Psoas muscle (tissue), 8 donors: ENCODE measurements around the gene CATSPER3. TPM values are rescaled to one million over a fixed set of nuclear protein-coding genes. Genes with fewer than 3 reads are reported as not detected.
A peak's percentile ranks its signal among the peaks of the same experiment; 100 is the strongest.

Experiments
- ATAC-seq, 4 donors: fragments of 200-7000 bp; cut with Tn5 transposase; one replicate each; pipeline ENCODE4 v1.9.1; 2020; ENCODE audit warnings: moderate library complexity in 3 of 4, mild to moderate bottlenecking in 2 of 4
- DNase-seq, 2 donors: peaks; one replicate each; pipeline ENCODE4 v3.0.0-alpha.2; 2020
- H3K27ac ChIP-seq: fragments of 200-600 bp; one replicate; pipeline ENCODE4 v1.8.0; 2022
- H3K27me3 ChIP-seq, 3 donors: fragments of 200-600 bp in 1 of 3; one replicate each; pipeline versions ENCODE4 v1.6.1 to v1.8.0; 2013 to 2022; ENCODE audit warnings: low read length in 2 of 3, mild to moderate bottlenecking in 2 of 3, moderate library complexity in 1 of 3; ENCODE audit not compliant: insufficient read depth in 3 of 3
- H3K36me3 ChIP-seq, 2 donors: fragments of 200-600 bp in 1 of 2; one replicate each; pipeline versions ENCODE4 v1.6.1 to v1.8.0; 2013 to 2022; ENCODE audit warnings: low read depth in 1 of 2, mild to moderate bottlenecking in 1 of 2, moderate library complexity in 1 of 2; ENCODE audit not compliant: insufficient read depth in 1 of 2
- H3K4me1 ChIP-seq: fragments of 200-600 bp; one replicate; pipeline ENCODE4 v1.8.0; 2022
- H3K4me3 ChIP-seq: fragments of 200-600 bp; one replicate; pipeline ENCODE4 v1.8.0; 2022; ENCODE audit warnings: mild to moderate bottlenecking
- H3K9me3 ChIP-seq: fragments of 200-600 bp; one replicate; pipeline ENCODE4 v1.8.0; 2022
- CTCF ChIP-seq: fragments of 200-600 bp; IDR thresholded peaks from one replicate; pipeline ENCODE4 v1.8.0; 2022; ENCODE audit warnings: antibody characterized with exemption
- WGBS, 3 donors: extraction: QIAGEN DNeasy Blood & Tissue Kit; methylation state at CpG; one replicate each; pipeline versions ENCODE4 v1.1.6 to v1.1.7; 2013; 5-methylcytosine and 5-hydroxymethylcytosine counted together
- intact Hi-C, 2 donors: fragments of 100-400 bp; cut with DNase I; formaldehyde crosslinking; loops; one replicate each; pipeline versions ENCODE4 v1.11.0 to v1.14.2; 2022
- polyA plus RNA-seq, 3 donors: library from polyadenylated mRNA; stranded (reverse); fragments of 200-250 nt; gene quantifications; one replicate each; pipeline ENCODE4 v1.2.3, GENCODE V29; 2013
- total RNA-seq, 4 donors: library from RNA; stranded (reverse); fragmentation: NEBNext Ultra II Directional in 2 of 4; extraction: Animal tissue kit (Norgen Biotek cat#: 25700) in 2 of 4; gene quantifications; one replicate each; pipeline versions ENCODE4 v1.2.1 to v1.2.4, GENCODE V29; 2021 to 2023
- donor health status: healthy with polysubstance abuse.
- donor health status: DM: no; HTN: no; CAD: no; lungs with moderate emphysema.
- donor health status: Bipolar disorder and iron deficiency.
- donor health status: healthy.
- donor health status: DM: yes; HTN: yes; CAD: no.
- donor health status: DM: no; HTN: no; CAD: no.
- donor health status: DM: no; HTN: no; CAD: no.
- donor health status: DM: yes; HTN: yes; CAD: no.

Gene CATSPER3
- total and polyA plus RNA-seq, 7 donors = 0.73 to 1.8 (median 1.4) TPM

DNA sequence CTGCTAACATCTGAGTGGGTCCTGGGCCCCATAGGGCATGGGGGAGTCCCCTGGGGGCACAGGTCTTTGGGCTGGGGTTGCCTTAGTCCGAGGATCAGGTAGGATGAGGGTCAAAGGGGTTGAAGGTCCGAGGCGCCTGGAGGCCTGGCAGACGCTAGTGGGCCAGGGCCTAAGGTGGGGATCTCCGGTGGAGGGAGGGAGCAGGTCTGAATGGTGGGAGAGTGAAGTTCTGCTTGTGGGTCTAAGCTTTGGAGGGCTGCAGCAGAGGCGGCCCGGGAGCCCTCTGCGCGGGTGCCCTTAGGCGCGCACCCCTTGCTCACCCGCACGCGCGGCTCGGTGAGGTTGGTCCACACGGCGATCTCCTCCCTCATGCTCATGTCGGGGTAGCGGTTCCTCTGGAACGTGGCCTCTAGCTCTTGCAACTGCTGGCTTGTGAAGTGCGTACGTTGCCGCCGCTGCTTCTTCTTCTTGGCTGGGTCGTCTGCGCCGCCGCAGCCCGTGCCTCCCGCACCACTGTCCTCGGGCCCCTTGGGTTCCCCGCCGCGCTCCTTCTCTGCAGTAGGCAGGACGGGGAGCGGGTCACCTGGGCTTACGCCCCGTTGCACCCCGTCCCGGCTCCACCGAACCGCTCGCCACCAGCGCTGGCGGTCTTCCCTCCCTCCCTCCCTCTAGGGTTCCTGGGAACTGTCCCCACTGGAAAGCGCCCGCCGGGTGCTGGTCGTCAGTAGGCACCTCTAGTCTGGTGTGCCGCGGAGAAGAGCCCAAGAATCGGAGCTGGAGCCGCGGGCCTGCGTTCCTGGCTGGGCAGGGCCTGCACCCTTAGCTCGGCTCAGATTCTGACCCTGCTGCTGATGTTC lies 63.5 kb downstream of the CATSPER3 start:
- H3K27me3 ChIP-seq = peaks cover 0 to 39% (median 0%) of the 10 kb centered on the region in 3 donors
- peak overlapping the region; percentile 90 for H3K27ac ChIP-seq
- WGBS, 3 donors = 26 to 36% (median 35%) methylated on average over 49 to 57 of the region's 57 CpGs
- H3K4me1 ChIP-seq = peaks cover 19% of the 10 kb centered on the region
- H3K9me3 ChIP-seq = no peaks in the 10 kb centered on the region
- H3K4me3 ChIP-seq = peak overlapping the region; percentile 85
- peak in 1 of 4 donors; percentile 7 for ATAC-seq
- peak in 1 of 2 donors; percentile 63 for DNase-seq
- H3K36me3 ChIP-seq = peaks cover 0 to 23% of the 10 kb centered on the region in 2 donors
- no peak for TF ChIP-seq CTCF
- intact Hi-C loops = loop anchor here in 1 of 2 donors (5.0 to 10.0 kb wide), 2 partner anchors 161 to 304 kb away; no protein-coding TSS in a partner anchor

DNA sequence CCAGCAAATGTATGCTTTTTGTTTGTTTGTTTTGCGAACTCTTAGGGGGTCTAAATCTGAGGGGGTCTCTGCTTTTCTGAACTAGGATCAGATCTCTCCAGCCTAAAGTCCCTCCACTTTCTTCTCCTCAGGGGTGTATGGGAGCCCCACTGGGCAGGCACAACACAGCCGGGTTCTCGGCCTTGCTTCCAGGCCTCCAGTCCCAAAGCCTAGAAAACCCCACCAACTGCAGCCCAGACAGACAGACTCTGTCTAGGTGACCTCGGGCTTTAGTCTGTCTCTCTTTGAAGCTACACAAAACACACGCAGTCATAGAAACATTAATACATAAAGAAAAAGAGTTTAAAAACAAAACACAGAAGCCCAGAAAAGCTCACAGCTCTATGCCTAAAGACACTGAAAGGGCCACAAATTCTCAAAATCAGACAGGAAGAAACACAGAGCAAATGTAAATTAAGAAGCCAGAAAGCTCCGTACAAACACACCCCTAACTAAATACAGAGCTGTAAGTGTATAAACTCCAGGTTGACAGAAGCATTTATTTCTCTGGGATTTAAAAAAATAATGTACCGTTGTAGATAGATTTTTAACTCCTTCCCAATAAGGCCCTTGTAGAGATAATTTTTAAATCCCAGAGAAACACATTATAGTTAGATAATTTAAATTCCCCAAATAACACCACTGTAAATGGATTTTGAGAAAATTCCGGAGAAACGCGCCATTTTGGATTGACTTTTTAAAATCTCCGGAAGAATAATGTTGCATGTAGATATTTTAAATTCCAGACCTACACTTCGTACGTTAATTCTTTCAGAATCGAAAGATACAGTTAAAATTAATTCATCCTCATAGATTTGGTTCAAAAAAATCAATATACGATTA lies 64.3 kb downstream of the CATSPER3 start:
- peaks cover 19% of the 10 kb centered on the region for H3K4me1 ChIP-seq
- intact Hi-C loops = loop anchor here in 1 of 2 donors (5.0 to 10.0 kb wide), 2 partner anchors 160 to 303 kb away; no protein-coding TSS in a partner anchor
- peak overlapping the region; percentile 90 for H3K27ac ChIP-seq
- peaks cover 0 to 21% of the 10 kb centered on the region in 2 donors for H3K36me3 ChIP-seq
- peak overlapping the region; percentile 85 for H3K4me3 ChIP-seq
- no peak for DNase-seq
- no peak for TF ChIP-seq CTCF
- ATAC-seq = no peak
- H3K9me3 ChIP-seq = no peaks in the 10 kb centered on the region
- H3K27me3 ChIP-seq = peaks cover 0 to 39% (median 3%) of the 10 kb centered on the region in 3 donors
- WGBS, 3 donors = 52 to 62% (median 59%) methylated on average over 15 of the region's 15 CpGs

GRCh38 chr5:135032695-135032998 lies 64.9 kb downstream of the CATSPER3 start:
- no peak for DNase-seq
- H3K4me3 ChIP-seq = peak overlapping the region; percentile 85
- intact Hi-C loops = loop anchor here in 1 of 2 donors (5.0 to 10.0 kb wide), 2 partner anchors 160 to 302 kb away; no protein-coding TSS in a partner anchor
- ATAC-seq = no peak
- 7 to 10% (median 8%) methylated on average over 18 of the region's 18 CpGs for WGBS, 3 donors
- TF ChIP-seq CTCF = no peak
- H3K4me1 ChIP-seq = peaks cover 19% of the 10 kb centered on the region
- peaks cover 0 to 15% of the 10 kb centered on the region in 2 donors for H3K36me3 ChIP-seq
- H3K9me3 ChIP-seq = no peaks in the 10 kb centered on the region
- peaks cover 0 to 39% (median 4%) of the 10 kb centered on the region in 3 donors for H3K27me3 ChIP-seq
- peak overlapping the region; percentile 90 for H3K27ac ChIP-seq

GRCh38 chr5:135032999-135033861 lies 65.5 kb downstream of the CATSPER3 start:
- H3K27ac ChIP-seq = peak overlapping the region; percentile 90
- no peaks in the 10 kb centered on the region for H3K9me3 ChIP-seq
- 1% methylated on average over 67 to 89 of the region's 89 CpGs for WGBS, 3 donors
- peaks cover 0 to 9% of the 10 kb centered on the region in 2 donors for H3K36me3 ChIP-seq
- ATAC-seq (peak; percentile 54 to 60 (median 56)), DNase-seq (peak; percentile 40 to 77)
- TF ChIP-seq CTCF = no peak
- H3K27me3 ChIP-seq = peaks cover 0 to 43% (median 4%) of the 10 kb centered on the region in 3 donors
- H3K4me3 ChIP-seq = peak overlapping the region; percentile 85
- peaks cover 19% of the 10 kb centered on the region for H3K4me1 ChIP-seq
- intact Hi-C loops = loop anchor here in 1 of 2 donors (5.0 to 10.0 kb wide), 2 partner anchors 159 to 302 kb away; no protein-coding TSS in a partner anchor
